ENCODE results near the gene DCUN1D3. TPM values are rescaled to one million over a fixed set of nuclear protein-coding genes. Genes with fewer than 3 reads are reported as not detected.

DCUN1D3 gene
- total RNA-seq, 3 donors from 2014 or later, result 10.0 to 21.5 (median 12.2) TPM

DNA sequence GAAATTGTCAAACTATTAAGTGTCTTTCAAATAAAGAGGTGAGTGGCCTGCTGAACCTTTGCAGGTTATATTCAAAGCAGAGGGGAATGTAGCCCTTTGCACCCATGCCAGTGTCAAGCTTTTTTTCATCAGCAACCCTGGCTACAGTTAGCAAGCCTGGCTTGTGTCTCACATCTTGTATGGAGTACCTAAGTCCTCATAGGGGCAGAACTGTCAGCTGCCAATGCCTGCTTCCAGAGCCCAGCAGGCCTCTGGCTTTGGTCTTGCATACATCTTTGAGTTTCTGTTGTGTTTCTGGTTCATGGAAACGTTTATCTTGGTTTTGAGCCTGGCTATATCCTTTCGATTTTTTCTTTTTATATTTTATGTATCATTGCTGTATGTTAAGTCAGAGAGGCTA, 67.1 kb downstream of the DCUN1D3 start:
- TF ChIP-seq, protein P1, sequence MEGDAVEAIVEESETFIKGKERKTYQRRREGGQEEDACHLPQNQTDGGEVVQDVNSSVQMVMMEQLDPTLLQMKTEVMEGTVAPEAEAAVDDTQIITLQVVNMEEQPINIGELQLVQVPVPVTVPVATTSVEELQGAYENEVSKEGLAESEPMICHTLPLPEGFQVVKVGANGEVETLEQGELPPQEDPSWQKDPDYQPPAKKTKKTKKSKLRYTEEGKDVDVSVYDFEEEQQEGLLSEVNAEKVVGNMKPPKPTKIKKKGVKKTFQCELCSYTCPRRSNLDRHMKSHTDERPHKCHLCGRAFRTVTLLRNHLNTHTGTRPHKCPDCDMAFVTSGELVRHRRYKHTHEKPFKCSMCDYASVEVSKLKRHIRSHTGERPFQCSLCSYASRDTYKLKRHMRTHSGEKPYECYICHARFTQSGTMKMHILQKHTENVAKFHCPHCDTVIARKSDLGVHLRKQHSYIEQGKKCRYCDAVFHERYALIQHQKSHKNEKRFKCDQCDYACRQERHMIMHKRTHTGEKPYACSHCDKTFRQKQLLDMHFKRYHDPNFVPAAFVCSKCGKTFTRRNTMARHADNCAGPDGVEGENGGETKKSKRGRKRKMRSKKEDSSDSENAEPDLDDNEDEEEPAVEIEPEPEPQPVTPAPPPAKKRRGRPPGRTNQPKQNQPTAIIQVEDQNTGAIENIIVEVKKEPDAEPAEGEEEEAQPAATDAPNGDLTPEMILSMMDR (IDR thresholded peaks at IDR 0.05), result no peak
- Histone ChIP-seq H3K9me3 (peaks cover 6% of the 10 kb centered on the region), H3K4me3 (no peak overlapping the region), H3K36me3 (ENCODE audit: low read depth) (no peaks in the 10 kb centered on the region), H3K4me1 (ENCODE audit: low read depth) (no peaks in the 10 kb centered on the region)
- DNase-seq, result no peak
- ATAC-seq, result no peak
- intact Hi-C loops (cut with DNase I, micrococcal nuclease), result no loop called here

DNA sequence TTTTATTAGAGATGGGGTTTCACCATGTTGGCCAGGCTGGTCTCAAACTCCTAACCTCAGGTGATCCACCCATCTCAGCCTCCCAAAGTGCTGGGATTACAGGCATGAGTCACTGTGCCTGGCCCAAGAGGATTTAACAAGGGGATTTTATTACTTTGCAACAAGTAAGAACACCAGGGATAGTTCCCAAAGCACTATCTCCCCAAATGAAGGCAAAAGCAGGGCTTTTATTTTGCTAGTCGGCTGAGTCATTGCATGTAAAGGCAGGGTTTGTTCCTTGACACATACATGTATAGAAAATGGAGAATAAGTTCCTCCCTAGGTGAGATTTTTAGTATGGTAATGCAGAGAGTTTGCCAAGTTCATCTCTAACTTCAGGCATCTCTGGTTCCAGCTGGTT, 69.8 kb downstream of the DCUN1D3 start:
- no peaks in the 10 kb centered on the region for H3K9me3 ChIP-seq
- intact Hi-C loops (cut with DNase I, micrococcal nuclease), result no loop called here

DNA sequence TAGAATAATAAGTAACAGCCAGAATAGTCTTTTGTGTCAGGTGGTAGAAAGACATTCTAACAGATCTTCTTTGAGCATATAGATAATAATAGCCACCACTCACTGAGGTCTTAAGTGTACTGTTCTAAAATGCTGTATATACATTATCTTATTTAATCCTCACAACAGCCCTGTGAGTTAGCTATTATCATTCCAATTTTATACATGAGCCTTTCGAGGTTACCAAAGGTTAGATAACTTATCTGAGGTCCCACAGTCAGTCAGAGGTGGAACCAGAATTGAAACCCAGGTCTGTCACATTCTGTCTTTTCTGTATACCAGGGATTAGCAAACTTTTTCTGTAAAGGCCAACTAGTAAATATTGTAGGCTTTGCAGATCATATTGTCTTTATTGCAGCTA, 70.6 kb downstream of the DCUN1D3 start:
- no peaks in the 10 kb centered on the region for H3K9me3 ChIP-seq
- H3K36me3 ChIP-seq (ENCODE audit: low read depth), result no peaks in the 10 kb centered on the region
- no peak for ATAC-seq
- intact Hi-C loops (cut with DNase I, micrococcal nuclease), result no loop called here
- TF ChIP-seq, protein P1 (IDR thresholded peaks at IDR 0.05), result no peak
- no peaks in the 10 kb centered on the region for H3K4me1 ChIP-seq (ENCODE audit: low read depth)
- DNase-seq, result no peak
- H3K4me3 ChIP-seq, result no peak overlapping the region

More for the DNA sequence above, 69.8 kb downstream of the DCUN1D3 start:
- ATAC-seq (no peak), DNase-seq (no peak)
- TF ChIP-seq, protein P1 (IDR thresholded peaks at IDR 0.05), result no peak
- Histone ChIP-seq H3K4me1 (ENCODE audit: low read depth) (no peaks in the 10 kb centered on the region), H3K36me3 (ENCODE audit: low read depth) (no peaks in the 10 kb centered on the region), H3K4me3 (no peak overlapping the region)

DNA sequence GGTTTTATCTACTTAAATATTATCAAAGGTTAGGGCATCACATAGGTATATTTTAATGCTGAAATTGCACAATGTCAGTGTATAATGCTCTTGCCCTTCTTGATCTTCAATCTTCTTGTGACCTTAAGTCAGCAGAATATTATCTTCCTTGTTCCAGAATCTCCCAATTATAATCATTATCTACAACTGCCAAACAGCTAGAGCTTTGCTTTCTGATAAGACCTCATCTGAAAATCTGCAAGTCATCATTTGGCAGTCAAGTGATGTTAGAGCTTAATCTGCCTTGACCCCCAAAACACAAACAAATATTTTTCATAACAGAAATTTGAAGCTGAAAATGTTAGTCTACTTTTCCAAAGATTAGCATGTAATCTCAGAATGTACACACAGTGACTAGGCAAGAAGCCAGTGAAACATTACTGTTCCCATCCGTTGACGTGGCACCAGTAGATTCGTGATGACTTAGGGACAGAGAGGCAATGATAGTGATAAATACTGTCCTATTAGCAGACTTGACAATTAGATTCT, 74.1 kb downstream of the DCUN1D3 start:
- H3K9me3 ChIP-seq, result no peaks in the 10 kb centered on the region
- no peak overlapping the region for H3K4me3 ChIP-seq
- TF ChIP-seq, protein P1 (IDR thresholded peaks at IDR 0.05), result no peak
- no peaks in the 10 kb centered on the region for H3K4me1 ChIP-seq (ENCODE audit: low read depth)
- H3K36me3 ChIP-seq (ENCODE audit: low read depth), result no peaks in the 10 kb centered on the region
- no peak for ATAC-seq
- intact Hi-C loops (cut with DNase I, micrococcal nuclease), result no loop called here
- no peak for DNase-seq

DNA sequence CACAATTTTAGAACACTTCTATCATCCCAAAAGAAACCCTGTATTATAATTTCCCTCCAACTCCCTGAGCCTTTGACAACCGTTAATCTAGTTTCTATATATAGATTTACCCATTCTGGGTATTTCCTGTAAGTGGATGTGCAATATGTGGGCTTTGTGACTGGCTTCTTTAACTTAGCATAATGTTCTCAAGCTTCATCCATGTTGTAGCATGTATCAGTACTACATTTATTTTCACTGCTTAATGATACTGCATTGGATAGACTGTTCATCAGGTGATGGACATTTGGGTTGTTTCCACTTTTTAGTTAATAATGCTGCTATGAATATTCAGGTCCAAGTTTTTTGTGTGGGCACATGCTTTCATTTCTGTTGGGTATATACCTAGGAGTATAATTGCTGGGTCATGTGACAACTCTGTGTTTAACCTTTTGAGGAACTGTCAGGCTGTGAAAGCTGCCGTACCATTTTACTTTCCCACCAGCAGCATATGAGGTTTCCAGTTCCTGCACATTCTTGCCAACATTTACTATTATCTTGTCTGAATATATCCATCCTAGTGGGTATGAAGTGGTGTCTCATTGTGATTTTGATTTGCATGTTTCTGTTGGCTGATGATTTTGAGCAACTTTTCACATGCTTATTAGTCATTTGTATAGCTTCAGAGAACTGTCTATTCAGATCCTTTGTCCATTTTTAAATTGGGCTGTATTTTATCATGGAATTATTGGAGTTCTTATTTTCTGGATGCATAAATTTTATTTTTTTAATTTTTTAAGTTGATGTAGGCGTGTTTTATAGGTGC, 77.4 kb downstream of the DCUN1D3 start:
- no peaks in the 10 kb centered on the region for H3K36me3 ChIP-seq (ENCODE audit: low read depth)
- no peaks in the 10 kb centered on the region for H3K9me3 ChIP-seq
- no peak for DNase-seq
- no peaks in the 10 kb centered on the region for H3K4me1 ChIP-seq (ENCODE audit: low read depth)
- H3K4me3 ChIP-seq, result no peak overlapping the region
- intact Hi-C loops (cut with DNase I, micrococcal nuclease), result no loop called here
- no peak for ATAC-seq
- TF ChIP-seq, protein P1 (IDR thresholded peaks at IDR 0.05), result no peak

Data from mucosa of descending colon (tissue), 3 donors.